ENCODE results near the gene UBAC2.
"Not testable (repeated sequence)": the region's sequence is repeated elsewhere in the genome, so short reads cannot be mapped to it uniquely, and the experiment has no call there.

The UBAC2 gene

DNA sequence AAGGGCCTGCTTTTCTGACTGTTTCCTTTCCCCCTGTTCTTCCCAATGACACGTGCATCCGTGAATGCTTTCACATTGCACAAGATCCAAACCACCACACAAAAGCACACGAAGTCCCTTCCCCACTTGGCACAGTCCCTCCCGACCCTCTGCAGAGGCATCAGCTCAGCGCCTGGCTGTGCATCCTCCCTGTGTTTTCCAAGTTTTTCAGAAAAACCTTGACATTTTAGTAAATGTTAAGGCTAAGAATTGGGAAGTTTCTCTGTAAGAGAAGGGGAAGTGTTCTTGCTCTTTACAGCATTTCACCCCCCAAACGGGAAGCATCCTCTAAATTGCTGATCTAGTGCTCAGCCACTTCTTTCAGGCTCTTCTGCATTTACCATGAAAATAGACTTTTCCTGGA lies 206.1 kb downstream of the UBAC2 start:
- H3K79me2 ChIP-seq (ENCODE audit: insufficient read depth, low read length), result no peaks in the 10 kb centered on the region
- peaks cover 4% of the 10 kb centered on the region; the same call in 1 of the 2 replicates for H3K9me3 ChIP-seq (ENCODE audit: low read length)
- no peak overlapping the region for H3K4me2 ChIP-seq (ENCODE audit: low read length)
- TF ChIP-seq EZH2 (IDR thresholded peaks at IDR 0.05; ENCODE audit: borderline replicate concordance, low read length), result no peak
- TF ChIP-seq, protein P1, sequence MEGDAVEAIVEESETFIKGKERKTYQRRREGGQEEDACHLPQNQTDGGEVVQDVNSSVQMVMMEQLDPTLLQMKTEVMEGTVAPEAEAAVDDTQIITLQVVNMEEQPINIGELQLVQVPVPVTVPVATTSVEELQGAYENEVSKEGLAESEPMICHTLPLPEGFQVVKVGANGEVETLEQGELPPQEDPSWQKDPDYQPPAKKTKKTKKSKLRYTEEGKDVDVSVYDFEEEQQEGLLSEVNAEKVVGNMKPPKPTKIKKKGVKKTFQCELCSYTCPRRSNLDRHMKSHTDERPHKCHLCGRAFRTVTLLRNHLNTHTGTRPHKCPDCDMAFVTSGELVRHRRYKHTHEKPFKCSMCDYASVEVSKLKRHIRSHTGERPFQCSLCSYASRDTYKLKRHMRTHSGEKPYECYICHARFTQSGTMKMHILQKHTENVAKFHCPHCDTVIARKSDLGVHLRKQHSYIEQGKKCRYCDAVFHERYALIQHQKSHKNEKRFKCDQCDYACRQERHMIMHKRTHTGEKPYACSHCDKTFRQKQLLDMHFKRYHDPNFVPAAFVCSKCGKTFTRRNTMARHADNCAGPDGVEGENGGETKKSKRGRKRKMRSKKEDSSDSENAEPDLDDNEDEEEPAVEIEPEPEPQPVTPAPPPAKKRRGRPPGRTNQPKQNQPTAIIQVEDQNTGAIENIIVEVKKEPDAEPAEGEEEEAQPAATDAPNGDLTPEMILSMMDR (IDR thresholded peaks at IDR 0.05; ENCODE audit: low read length), result no peak
- peaks cover 1% of the 10 kb centered on the region; the same call in 1 of the 2 replicates for H3K36me3 ChIP-seq (ENCODE audit: insufficient read depth, low read length)
- no peak overlapping the region for H2AFZ ChIP-seq (ENCODE audit: low read length)
- H3K4me3 ChIP-seq (ENCODE audit: low read depth, low read length, poor library complexity, severe bottlenecking), result no peak overlapping the region
- no peaks in the 10 kb centered on the region for H3K9me2 ChIP-seq (ENCODE audit: low read depth, low read length)
- H3K27me3 ChIP-seq (ENCODE audit: insufficient read depth, low read length), result peaks cover 5% of the 10 kb centered on the region; the same call in 1 of the 2 replicates
- no peak overlapping the region for H3K9ac ChIP-seq (ENCODE audit: low read length)
- H3F3A ChIP-seq (ENCODE audit: insufficient read depth, low read length), result no peaks in the 10 kb centered on the region
- H4K20me1 ChIP-seq (ENCODE audit: insufficient read depth, low read length), result no peaks in the 10 kb centered on the region
- peaks cover 7% of the 10 kb centered on the region for H3K4me1 ChIP-seq (ENCODE audit: insufficient read depth, low read length, severe bottlenecking)
- no peak overlapping the region for H3K27ac ChIP-seq (ENCODE audit: low read depth, low read length, poor library complexity, severe bottlenecking)

DNA sequence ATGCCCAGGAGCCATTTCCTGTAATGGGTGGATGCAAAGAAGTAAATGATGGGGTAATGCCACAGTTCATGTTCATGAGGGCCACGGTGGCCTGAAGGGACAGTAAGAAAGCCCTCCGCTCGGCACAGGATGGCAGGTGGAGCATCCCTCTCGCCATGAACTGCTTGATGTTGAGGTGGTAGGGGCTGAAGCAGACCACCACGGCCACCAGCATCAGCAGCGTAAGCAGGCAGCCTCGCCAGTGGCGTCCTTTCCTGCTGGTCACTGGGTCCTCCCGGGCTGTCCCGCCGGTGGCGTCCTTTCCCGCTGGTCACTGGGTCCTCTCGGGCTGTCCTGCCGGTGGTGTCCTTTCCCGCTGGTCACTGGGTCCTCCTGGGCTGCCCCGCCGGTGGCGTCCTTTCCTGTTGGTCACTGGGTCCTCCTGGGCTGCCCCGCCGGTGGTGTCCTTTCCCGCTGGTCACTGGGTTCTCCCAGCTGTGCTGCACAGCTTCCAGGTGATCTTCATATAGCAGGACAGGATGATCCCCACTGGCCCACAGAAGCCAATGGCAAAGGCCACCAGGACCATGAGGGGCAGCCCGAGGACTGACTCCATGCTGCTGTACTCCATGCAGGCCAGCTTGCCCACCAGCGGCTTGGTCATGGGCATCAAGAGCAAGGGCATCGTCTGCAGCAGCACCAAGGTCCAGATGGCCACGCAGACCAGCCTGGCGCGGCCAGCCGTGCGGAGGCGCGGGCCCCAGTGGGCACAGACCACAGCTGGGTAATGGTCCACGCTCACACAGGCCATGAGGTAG lies 207.4 kb downstream of the UBAC2 start:
- TF ChIP-seq EZH2 (IDR thresholded peaks at IDR 0.05; ENCODE audit: borderline replicate concordance, low read length), result no peak
- TF ChIP-seq, protein P1 (IDR thresholded peaks at IDR 0.05; ENCODE audit: low read length), result no peak
- Histone ChIP-seq H3K36me3 (ENCODE audit: insufficient read depth, low read length) (peaks cover 6% of the 10 kb centered on the region; the same call in 1 of the 2 replicates), H3K4me1 (ENCODE audit: insufficient read depth, low read length, severe bottlenecking) (peaks cover 7% of the 10 kb centered on the region), H3K4me3 (ENCODE audit: low read depth, low read length, poor library complexity, severe bottlenecking) (no peak overlapping the region), H4K20me1 (ENCODE audit: insufficient read depth, low read length) (no peaks in the 10 kb centered on the region), H3F3A (ENCODE audit: insufficient read depth, low read length) (no peaks in the 10 kb centered on the region), H3K9me3 (ENCODE audit: low read length) (peaks cover 10% of the 10 kb centered on the region), H3K27ac (ENCODE audit: low read depth, low read length, poor library complexity, severe bottlenecking) (no peak overlapping the region), H3K9me2 (ENCODE audit: low read depth, low read length) (no peaks in the 10 kb centered on the region), H3K9ac (ENCODE audit: low read length) (no peak overlapping the region), H3K27me3 (ENCODE audit: insufficient read depth, low read length) (peaks cover 14% of the 10 kb centered on the region; the same call in 1 of the 2 replicates), H2AFZ (ENCODE audit: low read length) (no peak overlapping the region), H3K79me2 (ENCODE audit: insufficient read depth, low read length) (no peaks in the 10 kb centered on the region), H3K4me2 (ENCODE audit: low read length) (no peak overlapping the region)

DNA sequence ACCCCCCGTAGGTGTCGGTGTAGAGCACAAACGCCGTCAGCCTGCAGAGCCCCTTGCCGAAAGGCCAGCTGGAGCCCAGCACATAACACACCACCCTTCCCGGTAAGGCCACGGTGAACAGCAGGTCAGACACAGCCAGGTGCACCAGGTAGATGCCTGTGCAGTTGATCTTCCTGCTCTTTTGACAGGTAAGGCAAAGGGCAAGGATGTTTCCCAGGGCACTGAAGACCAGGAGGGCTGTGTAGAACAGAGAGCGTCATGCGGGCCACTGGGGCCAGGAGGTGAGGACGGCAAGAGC lies 208.0 kb downstream of the UBAC2 start:
- Histone ChIP-seq H3K9me2 (ENCODE audit: low read depth, low read length) (no peaks in the 10 kb centered on the region), H3K79me2 (ENCODE audit: insufficient read depth, low read length) (no peaks in the 10 kb centered on the region), H3K27me3 (ENCODE audit: insufficient read depth, low read length) (peaks cover 14% of the 10 kb centered on the region; the same call in 1 of the 2 replicates), H3K27ac (ENCODE audit: low read depth, low read length, poor library complexity, severe bottlenecking) (no peak overlapping the region), H2AFZ (ENCODE audit: low read length) (no peak overlapping the region), H3K9me3 (ENCODE audit: low read length) (peaks cover 10% of the 10 kb centered on the region), H3F3A (ENCODE audit: insufficient read depth, low read length) (no peaks in the 10 kb centered on the region), H3K36me3 (ENCODE audit: insufficient read depth, low read length) (peaks cover 6% of the 10 kb centered on the region; the same call in 1 of the 2 replicates), H3K9ac (ENCODE audit: low read length) (no peak overlapping the region), H3K4me3 (ENCODE audit: low read depth, low read length, poor library complexity, severe bottlenecking) (no peak overlapping the region), H4K20me1 (ENCODE audit: insufficient read depth, low read length) (no peaks in the 10 kb centered on the region), H3K4me1 (ENCODE audit: insufficient read depth, low read length, severe bottlenecking) (peaks cover 7% of the 10 kb centered on the region), H3K4me2 (ENCODE audit: low read length) (no peak overlapping the region)
- TF ChIP-seq EZH2 (IDR thresholded peaks at IDR 0.05; ENCODE audit: borderline replicate concordance, low read length), result no peak
- TF ChIP-seq, protein P1 (IDR thresholded peaks at IDR 0.05; ENCODE audit: low read length), result no peak

DNA sequence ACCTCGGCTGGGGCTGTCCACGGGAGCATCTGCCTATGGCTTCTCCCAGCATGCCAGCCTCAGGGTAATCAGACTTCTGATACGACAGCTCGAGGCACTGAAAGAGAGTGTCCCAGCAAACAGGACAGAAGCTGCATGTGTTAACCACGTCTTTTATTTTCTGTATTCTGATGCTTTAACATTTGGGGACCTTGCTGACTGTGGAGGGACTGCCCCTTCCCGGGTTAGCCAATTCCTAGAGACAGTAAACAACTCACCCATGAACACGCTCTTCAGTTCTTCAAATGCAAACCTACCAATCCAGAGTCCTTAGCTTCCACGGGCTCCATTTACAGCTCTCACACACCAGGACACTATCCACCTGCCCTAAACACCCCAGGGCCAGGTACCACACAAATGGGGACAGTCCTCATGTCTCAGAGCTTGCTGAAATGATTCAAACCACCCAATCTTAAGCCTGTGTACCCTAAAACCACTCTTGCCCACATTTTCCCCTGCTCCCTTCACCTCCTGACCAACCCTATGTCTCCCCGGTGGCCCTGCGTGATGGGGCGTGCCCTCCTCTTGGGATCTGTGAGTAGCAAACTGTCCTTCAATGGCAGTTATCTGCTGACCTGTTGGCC lies 208.9 kb downstream of the UBAC2 start:
- not testable (repeated sequence) for H3K4me2 ChIP-seq (ENCODE audit: low read length); H2AFZ ChIP-seq (ENCODE audit: low read length); H4K20me1 ChIP-seq (ENCODE audit: insufficient read depth, low read length); H3K4me1 ChIP-seq (ENCODE audit: insufficient read depth, low read length, severe bottlenecking); H3K4me3 ChIP-seq (ENCODE audit: low read depth, low read length, poor library complexity, severe bottlenecking); H3F3A ChIP-seq (ENCODE audit: insufficient read depth, low read length); H3K36me3 ChIP-seq (ENCODE audit: insufficient read depth, low read length); H3K9me2 ChIP-seq (ENCODE audit: low read depth, low read length); H3K27ac ChIP-seq (ENCODE audit: low read depth, low read length, poor library complexity, severe bottlenecking); H3K79me2 ChIP-seq (ENCODE audit: insufficient read depth, low read length); H3K9ac ChIP-seq (ENCODE audit: low read length)
- Histone ChIP-seq H3K27me3 (ENCODE audit: insufficient read depth, low read length) (peaks cover 14% of the 10 kb centered on the region; the same call in 1 of the 2 replicates), H3K9me3 (ENCODE audit: low read length) (peaks cover 10% of the 10 kb centered on the region)

DNA sequence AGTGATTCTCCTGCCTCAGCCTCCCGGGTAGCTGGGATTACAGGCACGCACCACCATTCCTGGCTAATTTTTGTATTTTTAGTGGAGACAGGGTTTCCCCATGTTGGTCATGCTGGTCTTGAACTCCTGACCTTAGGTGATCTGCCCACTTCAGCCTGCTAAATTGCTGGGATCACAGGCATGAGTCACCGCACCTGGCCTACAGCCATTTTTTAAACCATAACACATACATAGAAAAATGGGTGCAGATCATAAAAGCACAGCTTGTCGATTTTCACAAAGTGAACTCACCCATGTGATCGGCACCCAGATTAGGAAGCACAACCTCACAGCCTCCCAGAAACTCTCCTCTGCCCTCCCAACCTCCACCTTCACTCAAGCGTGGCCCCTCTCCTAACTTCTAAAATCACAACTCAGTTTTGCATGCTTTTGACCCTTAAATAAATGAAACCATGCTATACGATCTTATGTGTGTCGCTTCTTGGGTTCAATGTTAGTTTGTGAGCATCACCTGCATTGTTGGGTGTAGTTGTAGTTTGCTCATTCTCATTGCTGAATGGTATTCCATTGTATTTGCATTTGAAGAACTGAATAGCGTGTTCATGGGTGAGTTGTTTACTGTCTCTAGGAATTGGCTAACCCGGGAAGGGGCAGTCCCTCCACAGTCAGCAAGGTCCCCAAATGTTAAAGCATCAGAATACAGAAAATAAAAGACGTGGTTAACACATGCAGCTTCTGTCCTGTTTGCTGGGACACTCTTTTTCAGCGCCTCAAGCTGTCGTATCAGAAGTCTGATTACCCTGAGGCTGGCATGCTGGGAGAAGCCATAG lies 210.2 kb downstream of the UBAC2 start:
- not testable (repeated sequence) for H2AFZ ChIP-seq (ENCODE audit: low read length); H3K9me2 ChIP-seq (ENCODE audit: low read depth, low read length); H3K27ac ChIP-seq (ENCODE audit: low read depth, low read length, poor library complexity, severe bottlenecking); H3F3A ChIP-seq (ENCODE audit: insufficient read depth, low read length); H4K20me1 ChIP-seq (ENCODE audit: insufficient read depth, low read length); H3K79me2 ChIP-seq (ENCODE audit: insufficient read depth, low read length); H3K4me1 ChIP-seq (ENCODE audit: insufficient read depth, low read length, severe bottlenecking); H3K9ac ChIP-seq (ENCODE audit: low read length); H3K4me2 ChIP-seq (ENCODE audit: low read length); H3K36me3 ChIP-seq (ENCODE audit: insufficient read depth, low read length); H3K4me3 ChIP-seq (ENCODE audit: low read depth, low read length, poor library complexity, severe bottlenecking)
- Histone ChIP-seq H3K27me3 (ENCODE audit: insufficient read depth, low read length) (peaks cover 14% of the 10 kb centered on the region; the same call in 1 of the 2 replicates), H3K9me3 (ENCODE audit: low read length) (peaks cover 10% of the 10 kb centered on the region)

Measured in OCI-LY1 (cell line).